Left ventricle myocardium inferior (tissue), 1 donor: Measurements from ENCODE around the gene PELI1. TPM values are rescaled to one million over a fixed set of nuclear protein-coding genes. Genes with fewer than 3 reads are reported as not detected.

Experiments used
- DNase-seq: peaks from one replicate; pipeline ENCODE4 v3.0.0-alpha.2; 2020
- H3K27ac ChIP-seq: fragments of 200-600 bp; replicated peaks from 2 replicates; pipeline ENCODE4 v1.8.0; 2021
- H3K27me3 ChIP-seq: fragments of 200-600 bp; 2 replicates; pipeline ENCODE4 v1.8.0; 2021; ENCODE audit warnings: low read depth
- H3K36me3 ChIP-seq: fragments of 200-600 bp; 2 replicates; pipeline ENCODE4 v1.8.0; 2021
- H3K4me1 ChIP-seq: fragments of 200-600 bp; 2 replicates; pipeline ENCODE4 v1.8.0; 2021
- H3K4me3 ChIP-seq: fragments of 200-600 bp; 2 replicates; pipeline ENCODE4 v1.8.0; 2021; ENCODE audit warnings: mild to moderate bottlenecking, moderate library complexity
- H3K9me3 ChIP-seq: fragments of 200-600 bp; replicated peaks from 2 replicates; pipeline ENCODE4 v1.8.0; 2021
- CTCF ChIP-seq: fragments of 200-600 bp; IDR thresholded peaks from 2 replicates; pipeline ENCODE4 v1.8.0; 2021; ENCODE audit warnings: antibody characterized with exemption, mild to moderate bottlenecking, borderline replicate concordance
- intact Hi-C: fragments of 100-400 bp; cut with micrococcal nuclease; formaldehyde crosslinking; loops from one replicate; pipeline ENCODE4 v1.11.0; 2022
- total RNA-seq: library from RNA; stranded (reverse); fragmentation: NEBNext Ultra II Directional; extraction: Animal tissue kit (Norgen Biotek cat#: 25700); gene quantifications from one replicate; pipeline ENCODE4 v1.2.1, GENCODE V29; 2021
- donor health status: DM: no; HTN: yes; CAD: no; lungs with severe emphysema.

The PELI1 gene
- total RNA-seq, 1 donor from 2014 or later = 6.6 TPM

- Histone ChIP-seq H3K27ac (no peak overlapping the region), H3K9me3 (no peaks in the 10 kb centered on the region), H3K27me3 (no peaks in the 10 kb centered on the region), H3K4me3 (no peak overlapping the region), H3K36me3 (no peaks in the 10 kb centered on the region), H3K4me1 (peaks cover 3% of the 10 kb centered on the region)
- intact Hi-C loops = no loop called here
- no peak for TF ChIP-seq CTCF
- DNase-seq = no peak
These were observed 44.9 kb upstream of the PELI1 start for GRCh38 chr2:64189167-64189566.

- Histone ChIP-seq H3K36me3 (no peaks in the 10 kb centered on the region), H3K4me3 (no peak overlapping the region), H3K4me1 (peaks cover 3% of the 10 kb centered on the region), H3K9me3 (no peaks in the 10 kb centered on the region), H3K27ac (no peak overlapping the region), H3K27me3 (no peaks in the 10 kb centered on the region)
- DNase-seq = no peak
- TF ChIP-seq CTCF = no peak
- intact Hi-C loops = no loop called here
These were observed 42.7 kb upstream of the PELI1 start for GRCh38 chr2:64186699-64187605.

- no peaks in the 10 kb centered on the region for H3K9me3 ChIP-seq
- H3K4me3 ChIP-seq = no peak overlapping the region
- no peak overlapping the region for H3K27ac ChIP-seq
- H3K4me1 ChIP-seq = no peaks in the 10 kb centered on the region
- intact Hi-C loops = no loop called here
- no peak for TF ChIP-seq CTCF
- H3K36me3 ChIP-seq = no peaks in the 10 kb centered on the region
- H3K27me3 ChIP-seq = no peaks in the 10 kb centered on the region
- DNase-seq = no peak
These were observed 35.5 kb upstream of the PELI1 start for GRCh38 chr2:64179582-64180321.

- TF ChIP-seq CTCF = no peak
- Histone ChIP-seq H3K4me1 (no peaks in the 10 kb centered on the region), H3K4me3 (no peak overlapping the region), H3K27me3 (no peaks in the 10 kb centered on the region), H3K9me3 (no peaks in the 10 kb centered on the region), H3K27ac (no peak overlapping the region), H3K36me3 (no peaks in the 10 kb centered on the region)
- no peak for DNase-seq
- intact Hi-C loops = no loop called here
These were observed 33.1 kb upstream of the PELI1 start for GRCh38 chr2:64177315-64177714.

- no peak for TF ChIP-seq CTCF
- Histone ChIP-seq H3K4me1 (no peaks in the 10 kb centered on the region), H3K9me3 (no peaks in the 10 kb centered on the region), H3K27ac (no peak overlapping the region), H3K4me3 (no peak overlapping the region), H3K27me3 (no peaks in the 10 kb centered on the region), H3K36me3 (no peaks in the 10 kb centered on the region)
- no peak for DNase-seq
- intact Hi-C loops = no loop called here
These were observed 31.4 kb upstream of the PELI1 start for GRCh38 chr2:64175419-64176197.
